Activated CD4-positive, alpha-beta T cell treated with anti-CD3 and anti-CD28 coated beads, Interleukin-2, amount 50 U/mL, for 4 hours (primary cell): ENCODE data around the gene ETFB.

Experiments
- DNase-seq, 2 experiments: peaks; one replicate each; pipeline ENCODE4 v3.0.0-alpha.2; 2020

ETFB gene

GRCh38 chr19:51372649-51373504 is 6.7 kb upstream of the ETFB start, which contains the start of gene NKG7:
NKG7 (minus strand) TSS chr19:51372654; CDS start chr19:51372535, 119 bp downstream.
- peak; percentile 68 to 74 for DNase-seq

GRCh38 chr19:51372021-51372648 is 5.9 kb upstream of the ETFB start:
- DNase-seq, result no peak

GRCh38 chr19:51371186-51371690 is 5.0 kb upstream of the ETFB start:
- no peak for DNase-seq

- DNase-seq, result no peak
These were observed 4.0 kb upstream of the ETFB start for GRCh38 chr19:51370230-51370629.

- no peak for DNase-seq
These were observed 2.4 kb upstream of the ETFB start, which contains the start of gene CLDND2 for GRCh38 chr19:51368366-51369282. CLDND2 (minus strand) TSS chr19:51369003; CDS start chr19:51368577, 426 bp downstream.

- peak; percentile 94 to 95 for DNase-seq
These were observed 1.6 kb upstream of the ETFB start for GRCh38 chr19:51367565-51368365.

- DNase-seq, result no peak
These were observed 1.0 kb upstream of the ETFB start for GRCh38 chr19:51367255-51367564.

GRCh38 chr19:51366389-51367254 is 434 bp upstream of the ETFB start:
- DNase-seq, result peak; percentile 91

GRCh38 chr19:51365211-51365964 is 800 bp downstream of the ETFB start:
- DNase-seq, result no peak

- no peak for DNase-seq
These were observed 1.7 kb downstream of the ETFB start for GRCh38 chr19:51364200-51365106.

GRCh38 chr19:51361239-51361638 is 4.9 kb downstream of the ETFB start:
- no peak for DNase-seq

GRCh38 chr19:51359294-51359693 is 6.9 kb downstream of the ETFB start:
- DNase-seq, result no peak

GRCh38 chr19:51357952-51358351 is 8.2 kb downstream of the ETFB start:
- DNase-seq, result no peak

GRCh38 chr19:51356159-51356801 is 9.9 kb downstream of the ETFB start:
- DNase-seq, result no peak

- no peak for DNase-seq
These were observed 11.4 kb downstream of the ETFB start for GRCh38 chr19:51354742-51355148.

- no peak for DNase-seq
These were observed 12.0 kb downstream of the ETFB start for GRCh38 chr19:51354103-51354741.

- no peak for DNase-seq
These were observed 13.3 kb downstream of the ETFB start for GRCh38 chr19:51352783-51353360.
